Lower leg skin (tissue), 3 donors: ENCODE data around the gene TAC4.

Source experiments
- POLR2A ChIP-seq, 2 donors: fragments of 450-650 bp; IDR thresholded peaks; one replicate each; pipeline ENCODE4 v1.6.1; 2016 to 2017; ENCODE audit warnings: antibody characterized with exemption in 2 of 2, mild to moderate bottlenecking in 1 of 2, moderate library complexity in 1 of 2
- TF ChIP-seq, protein P1 (sequence below), 3 donors: fragments of 450-650 bp; IDR thresholded peaks; one replicate each; pipeline ENCODE4 v1.5.1; 2016; ENCODE audit warnings: antibody characterized with exemption in 3 of 3, mild to moderate bottlenecking in 3 of 3, moderate library complexity in 2 of 3

DNA sequence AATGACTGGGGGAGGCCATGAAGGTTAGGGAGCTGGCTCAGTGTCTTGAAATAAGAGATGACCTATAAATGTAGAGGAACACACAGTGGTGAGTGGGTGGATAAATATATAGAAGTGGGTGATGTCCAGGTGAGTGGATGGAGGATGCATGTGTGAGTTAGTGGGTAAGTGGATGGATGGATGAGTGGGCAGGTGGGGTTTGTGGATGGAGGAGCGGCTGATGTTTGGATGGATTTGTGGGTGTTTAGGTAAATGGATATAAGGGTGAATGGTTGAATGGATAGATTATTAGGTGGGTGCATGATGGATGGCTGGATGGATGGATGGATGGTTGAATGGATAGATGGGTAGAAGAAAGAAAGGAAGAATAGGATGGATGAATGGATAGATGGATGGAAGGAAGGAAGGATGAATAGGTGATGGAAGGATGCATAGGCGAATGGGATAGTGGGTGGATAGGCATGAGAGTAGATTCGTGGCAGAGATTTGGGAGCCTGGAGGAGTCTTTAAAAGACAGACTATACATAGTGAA is 19.1 kb upstream of the TAC4 start:
- TF ChIP-seq, protein P1, sequence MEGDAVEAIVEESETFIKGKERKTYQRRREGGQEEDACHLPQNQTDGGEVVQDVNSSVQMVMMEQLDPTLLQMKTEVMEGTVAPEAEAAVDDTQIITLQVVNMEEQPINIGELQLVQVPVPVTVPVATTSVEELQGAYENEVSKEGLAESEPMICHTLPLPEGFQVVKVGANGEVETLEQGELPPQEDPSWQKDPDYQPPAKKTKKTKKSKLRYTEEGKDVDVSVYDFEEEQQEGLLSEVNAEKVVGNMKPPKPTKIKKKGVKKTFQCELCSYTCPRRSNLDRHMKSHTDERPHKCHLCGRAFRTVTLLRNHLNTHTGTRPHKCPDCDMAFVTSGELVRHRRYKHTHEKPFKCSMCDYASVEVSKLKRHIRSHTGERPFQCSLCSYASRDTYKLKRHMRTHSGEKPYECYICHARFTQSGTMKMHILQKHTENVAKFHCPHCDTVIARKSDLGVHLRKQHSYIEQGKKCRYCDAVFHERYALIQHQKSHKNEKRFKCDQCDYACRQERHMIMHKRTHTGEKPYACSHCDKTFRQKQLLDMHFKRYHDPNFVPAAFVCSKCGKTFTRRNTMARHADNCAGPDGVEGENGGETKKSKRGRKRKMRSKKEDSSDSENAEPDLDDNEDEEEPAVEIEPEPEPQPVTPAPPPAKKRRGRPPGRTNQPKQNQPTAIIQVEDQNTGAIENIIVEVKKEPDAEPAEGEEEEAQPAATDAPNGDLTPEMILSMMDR (IDR thresholded peaks at IDR 0.05): no peak
- no peak for TF ChIP-seq POLR2A (IDR thresholded peaks at IDR 0.05)
